Nephron progenitor cell (in vitro differentiated cells): ENCODE data around the gene HLF.

Source experiments
- DNase-seq: peaks from one replicate; pipeline ENCODE4 v3.0.0; 2021
- H3K27ac Mint-ChIP-seq: 2 replicates; pipeline ENCODE4 v1.8.0; 2021; ENCODE audit warnings: mild to moderate bottlenecking, moderate library complexity, mixed read lengths
- H3K27me3 Mint-ChIP-seq: 2 replicates; pipeline ENCODE4 v1.8.0; 2021; ENCODE audit warnings: mild to moderate bottlenecking, low read depth, mixed read lengths; ENCODE audit not compliant: poor library complexity
- H3K36me3 Mint-ChIP-seq: 2 replicates; pipeline ENCODE4 v1.8.0; 2021; ENCODE audit warnings: low read depth, mixed read lengths
- H3K4me1 Mint-ChIP-seq: 2 replicates; pipeline ENCODE4 v1.8.0; 2021; ENCODE audit warnings: mixed read lengths
- H3K4me3 Mint-ChIP-seq: 2 replicates; pipeline ENCODE4 v1.8.0; 2021; ENCODE audit warnings: mild to moderate bottlenecking, moderate library complexity, mixed read lengths
- H3K9me3 Mint-ChIP-seq: 2 replicates; pipeline ENCODE4 v1.8.0; 2021; ENCODE audit warnings: mild to moderate bottlenecking, moderate library complexity, mixed read lengths
- CTCF ChIP-seq: fragments of 200-600 bp; sonication (generic); IDR thresholded peaks from 2 replicates; pipeline ENCODE4 v1.5.0; 2021; ENCODE audit warnings: antibody characterized with exemption

HLF gene

DNA sequence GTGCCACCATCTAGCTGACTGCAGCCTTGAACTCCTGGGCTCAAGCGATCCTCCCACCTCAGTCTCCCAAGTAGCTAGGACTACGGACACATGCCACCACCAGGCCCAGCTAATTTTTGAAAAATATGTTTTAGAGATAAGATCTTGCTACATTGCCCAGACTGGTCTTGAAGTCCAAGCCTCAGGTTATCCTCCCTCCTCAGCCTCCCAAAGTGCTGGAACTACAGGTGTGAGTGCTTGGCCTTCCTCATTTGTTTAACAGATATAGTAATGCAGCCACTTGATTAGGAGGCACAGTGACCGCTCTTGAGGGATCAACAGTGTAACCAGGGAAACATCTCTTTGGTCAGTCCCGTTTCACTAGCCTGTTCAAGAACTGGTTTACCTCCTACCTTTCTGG is 35.1 kb downstream of the HLF start:
- H3K4me1 Mint-ChIP-seq = peaks cover 9% of the 10 kb centered on the region
- DNase-seq = no peak
- no peak overlapping the region for H3K4me3 Mint-ChIP-seq
- no peak for TF ChIP-seq CTCF
- no peak overlapping the region for H3K27ac Mint-ChIP-seq
- no peaks in the 10 kb centered on the region for H3K9me3 Mint-ChIP-seq
- peaks cover 3% of the 10 kb centered on the region for H3K27me3 Mint-ChIP-seq
- H3K36me3 Mint-ChIP-seq = no peaks in the 10 kb centered on the region

DNA sequence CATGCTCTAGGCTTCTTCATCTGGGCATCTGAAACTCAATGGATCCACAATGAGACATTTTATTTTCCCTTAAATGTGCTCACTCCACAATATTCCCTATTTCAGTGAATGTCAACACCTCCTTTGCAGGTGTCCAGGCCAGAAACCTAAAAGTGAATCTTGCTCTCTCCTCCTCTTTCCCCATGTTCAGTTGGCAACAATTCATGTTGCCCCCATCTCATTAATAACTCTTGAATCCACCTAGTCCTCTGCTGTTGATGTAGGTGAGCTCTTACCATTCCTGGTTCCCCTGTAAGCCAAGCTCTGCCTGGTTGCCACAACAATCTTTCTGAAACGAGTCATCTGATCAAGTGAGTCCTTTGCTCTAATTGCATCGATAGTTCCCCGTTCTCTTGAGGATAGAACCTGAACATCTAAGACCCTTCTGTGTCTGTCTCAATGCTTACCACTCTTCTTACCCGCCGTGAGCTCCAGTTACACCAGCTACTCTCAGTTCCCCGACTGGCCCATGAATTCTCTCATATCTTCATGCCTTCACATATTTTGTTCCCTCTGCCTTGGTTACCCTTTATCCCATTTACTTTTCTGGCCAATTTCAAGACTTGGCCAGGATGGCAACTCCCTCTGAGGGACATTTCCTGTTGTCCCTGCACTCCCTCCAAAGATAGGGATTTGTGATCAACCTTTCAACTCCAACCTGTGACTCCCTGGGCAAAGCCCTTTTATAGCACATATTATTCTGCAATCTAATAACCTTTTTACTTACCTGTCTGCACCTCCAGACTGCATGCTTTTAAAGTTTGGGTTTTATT is 35.9 kb downstream of the HLF start:
- DNase-seq = no peak
- Mint-ChIP-seq H3K4me1 (peaks cover 2% of the 10 kb centered on the region), H3K27ac (no peak overlapping the region), H3K27me3 (peaks cover 3% of the 10 kb centered on the region), H3K4me3 (no peak overlapping the region), H3K36me3 (no peaks in the 10 kb centered on the region), H3K9me3 (no peaks in the 10 kb centered on the region)
- no peak for TF ChIP-seq CTCF

DNA sequence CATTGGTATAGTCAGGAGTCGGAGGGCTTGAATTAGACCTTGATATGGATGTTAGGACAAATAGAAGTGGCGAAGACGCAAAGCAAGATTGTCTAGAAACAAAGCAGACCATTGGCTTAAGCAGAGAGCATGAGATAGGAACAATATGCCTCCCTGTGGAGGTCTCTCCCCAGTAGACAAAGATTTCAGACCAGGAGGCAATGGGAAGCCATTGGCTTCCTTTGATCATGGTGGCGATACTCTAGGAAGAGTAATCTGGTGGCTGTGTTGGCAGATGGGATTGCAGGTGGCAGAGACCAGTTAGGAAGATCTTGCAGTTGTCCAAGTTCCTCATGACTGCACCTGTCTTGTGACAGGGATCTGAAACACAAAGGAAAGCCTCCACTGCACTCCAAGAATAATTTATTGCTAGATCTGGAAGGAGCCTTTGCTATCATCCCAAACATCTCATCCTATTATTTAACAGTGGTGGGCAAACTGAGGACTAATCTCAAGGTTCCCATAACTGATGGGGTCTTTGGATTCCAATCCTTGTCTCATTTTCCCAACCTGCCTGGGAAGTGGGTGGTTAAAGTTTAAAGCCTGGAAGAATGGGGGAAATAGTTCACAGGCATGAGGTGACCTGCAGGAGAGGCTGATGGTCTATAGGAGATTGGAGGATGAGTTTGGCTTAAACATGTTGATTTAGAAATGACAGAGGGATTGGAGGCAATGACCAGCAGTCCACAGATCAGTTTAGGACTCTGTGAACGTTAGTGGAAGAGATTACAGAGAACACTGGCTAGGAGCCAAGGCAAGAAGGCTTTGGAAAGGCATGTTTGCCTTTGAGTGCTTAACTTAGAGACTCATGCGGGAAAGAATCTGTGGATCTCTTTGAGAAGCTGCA is 37.0 kb downstream of the HLF start:
- H3K27ac Mint-ChIP-seq = no peak overlapping the region
- DNase-seq = no peak
- no peak for TF ChIP-seq CTCF

GRCh38 chr17:55302407-55302787 is 37.6 kb downstream of the HLF start:
- H3K36me3 Mint-ChIP-seq = no peaks in the 10 kb centered on the region
- no peak overlapping the region for H3K27ac Mint-ChIP-seq

More for the DNA sequence above, 37.0 kb downstream of the HLF start:
- Mint-ChIP-seq H3K36me3 (no peaks in the 10 kb centered on the region), H3K4me3 (no peak overlapping the region), H3K9me3 (no peaks in the 10 kb centered on the region), H3K27me3 (peaks cover 3% of the 10 kb centered on the region), H3K4me1 (no peaks in the 10 kb centered on the region)

GRCh38 chr17:55303008-55303493 is 38.3 kb downstream of the HLF start:
- Mint-ChIP-seq H3K4me3 (no peak overlapping the region), H3K9me3 (no peaks in the 10 kb centered on the region)

More at GRCh38 chr17:55302407-55302787, 37.6 kb downstream of the HLF start:
- Mint-ChIP-seq H3K4me3 (no peak overlapping the region), H3K4me1 (no peaks in the 10 kb centered on the region), H3K9me3 (no peaks in the 10 kb centered on the region), H3K27me3 (peaks cover 3% of the 10 kb centered on the region)
- no peak for TF ChIP-seq CTCF
- DNase-seq = no peak

More at GRCh38 chr17:55303008-55303493, 38.3 kb downstream of the HLF start:
- TF ChIP-seq CTCF = no peak
- Mint-ChIP-seq H3K27ac (no peak overlapping the region), H3K4me1 (no peaks in the 10 kb centered on the region), H3K36me3 (no peaks in the 10 kb centered on the region), H3K27me3 (peaks cover 3% of the 10 kb centered on the region)
- DNase-seq = no peak
